K562 (cell line): ENCODE data around the gene ZNF264. TPM values are rescaled to one million over a fixed set of nuclear protein-coding genes. Genes with fewer than 3 reads are reported as not detected.

Experiments
- ATF3 ChIP-seq, 2 experiments: fragments of 450-650 bp in 1 of 2; sonication (generic) in 1 of 2; formaldehyde crosslinking in 1 of 2; IDR thresholded peaks in 1 of 2; conservative IDR thresholded peaks in 1 of 2; 2 replicates each; pipeline versions ENCODE4 v1.6.1 to v1.8.1; 2016 to 2023; ENCODE audit warnings: mild to moderate bottlenecking in 2 of 2, moderate library complexity in 2 of 2, inconsistent platforms in 1 of 2, missing genetic modification reagents in 1 of 2
- BDP1 ChIP-seq: IDR thresholded peaks from 3 replicates; pipeline ENCODE4 v1.6.1; 2011; ENCODE audit not compliant: insufficient read length, insufficient read depth
- BRD9 ChIP-seq: fragments of 450-650 bp; IDR thresholded peaks from 2 replicates; pipeline ENCODE4 v1.6.1; 2018; ENCODE audit warnings: low read depth; ENCODE audit not compliant: partially characterized antibody
- IRF1 ChIP-seq: sonication (generic); formaldehyde crosslinking; IDR thresholded peaks from 2 replicates; pipeline ENCODE4 v1.8.0; 2022; ENCODE audit warnings: missing genetic modification reagents, mild to moderate bottlenecking, borderline replicate concordance
- MAX ChIP-seq: sonication (generic); formaldehyde crosslinking; IDR thresholded peaks from 2 replicates; pipeline ENCODE4 v1.9.0; 2022; ENCODE audit warnings: mild to moderate bottlenecking, missing genetic modification reagents
- NKRF ChIP-seq: fragments of 450-650 bp; IDR thresholded peaks from 2 replicates; pipeline ENCODE4 v1.6.1; 2016; ENCODE audit warnings: borderline replicate concordance
- RERE ChIP-seq: sonication (generic); formaldehyde crosslinking; IDR thresholded peaks from 2 replicates; pipeline ENCODE4 v1.8.0; 2023; ENCODE audit warnings: missing genetic modification reagents, mild to moderate bottlenecking, borderline replicate concordance
- XRCC5 ChIP-seq: fragments of 200-400 bp; formaldehyde crosslinking; IDR thresholded peaks from 2 replicates; pipeline ENCODE4 v1.6.1; 2017; ENCODE audit warnings: low read depth, mild to moderate bottlenecking, low read length
- ZBTB17 ChIP-seq: fragments of 450-650 bp; formaldehyde crosslinking; IDR thresholded peaks from 2 replicates; pipeline ENCODE4 v1.4.0; 2020; ENCODE audit warnings: mild to moderate bottlenecking
- ZNF592 ChIP-seq: fragments of 450-650 bp; IDR thresholded peaks from 2 replicates; pipeline ENCODE4 v1.6.1; 2017; ENCODE audit warnings: antibody characterized with exemption, mild to moderate bottlenecking
- polyA plus RNA-seq, 8 experiments: library from polyadenylated mRNA; depleted of rRNA in 4 of 8; stranded (reverse) in 5 of 8; unstranded in 3 of 8; fragments of >200 nt; fragmentation: Nextera tagmentation in 2 of 8; fragmentation: Illumina TruSeq in 1 of 8; extraction: Ambion mirVana in 2 of 8; extraction: Trizol in 1 of 8; gene quantifications; 2 replicates each; pipeline versions ENCODE4 v1.2.1 to v1.2.3, GENCODE V29; 2011 to 2014; ENCODE audit warnings: inconsistent platforms in 1 of 8, missing spikeins in 1 of 8
- total RNA-seq, 7 experiments: library from RNA; depleted of rRNA in 6 of 7; stranded (reverse); fragments of >200 nt in 6 of 7; fragmentation: Illumina TruSeq in 2 of 7; extraction: Trizol in 2 of 7; gene quantifications; 2 replicates each; pipeline versions ENCODE4 v1.2.1 to v1.2.3, GENCODE V29; 2011 to 2021; ENCODE audit warnings: low replicate concordance in 1 of 7

Gene ZNF264
- total and polyA plus RNA-seq, 9 of the 15 experiments (the other 6 are each of a cell fraction or from before 2014, with no cell fraction given): 0.08 to 7.9 (median 1.3) TPM

- TF ChIP-seq ATF3 (IDR thresholded peaks at IDR 0.05) (no peak), ATF3 (CRISPR knock-in tag; conservative IDR thresholded peaks at IDR 0.05) (no peak), ZBTB17 (0 out of 2 replicates have a peak, but pooled peaks have one; percentile 23), IRF1 (CRISPR knock-in tag) (no peak), XRCC5 (no peak), RERE (CRISPR knock-in tag) (no peak), BDP1 (no peak), BRD9 (no peak), MAX (CRISPR knock-in tag) (no peak), ZNF592 (no peak), NKRF (no peak)
These were observed at the start of gene ZNF264 (continued) for GRCh38 chr19:57191141-57192076.
